PC-9 (cell line): ENCODE data around the gene IQSEC1.

Experiments used
- EZH2 ChIP-seq: fragments of 200-600 bp; sonication (generic); IDR thresholded peaks from 2 replicates; pipeline ENCODE4 v1.8.0; 2017; ENCODE audit warnings: antibody characterized with exemption, low read depth
- TF ChIP-seq, protein P1 (sequence below): fragments of 200-600 bp; sonication (generic); conservative IDR thresholded peaks from 2 replicates; pipeline ENCODE4 v1.6.1; 2017; ENCODE audit warnings: mixed run types, antibody characterized with exemption, mild to moderate bottlenecking, moderate library complexity

- TF ChIP-seq, protein P1, sequence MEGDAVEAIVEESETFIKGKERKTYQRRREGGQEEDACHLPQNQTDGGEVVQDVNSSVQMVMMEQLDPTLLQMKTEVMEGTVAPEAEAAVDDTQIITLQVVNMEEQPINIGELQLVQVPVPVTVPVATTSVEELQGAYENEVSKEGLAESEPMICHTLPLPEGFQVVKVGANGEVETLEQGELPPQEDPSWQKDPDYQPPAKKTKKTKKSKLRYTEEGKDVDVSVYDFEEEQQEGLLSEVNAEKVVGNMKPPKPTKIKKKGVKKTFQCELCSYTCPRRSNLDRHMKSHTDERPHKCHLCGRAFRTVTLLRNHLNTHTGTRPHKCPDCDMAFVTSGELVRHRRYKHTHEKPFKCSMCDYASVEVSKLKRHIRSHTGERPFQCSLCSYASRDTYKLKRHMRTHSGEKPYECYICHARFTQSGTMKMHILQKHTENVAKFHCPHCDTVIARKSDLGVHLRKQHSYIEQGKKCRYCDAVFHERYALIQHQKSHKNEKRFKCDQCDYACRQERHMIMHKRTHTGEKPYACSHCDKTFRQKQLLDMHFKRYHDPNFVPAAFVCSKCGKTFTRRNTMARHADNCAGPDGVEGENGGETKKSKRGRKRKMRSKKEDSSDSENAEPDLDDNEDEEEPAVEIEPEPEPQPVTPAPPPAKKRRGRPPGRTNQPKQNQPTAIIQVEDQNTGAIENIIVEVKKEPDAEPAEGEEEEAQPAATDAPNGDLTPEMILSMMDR = no peak
- no peak for TF ChIP-seq EZH2
Observed at GRCh38 chr3:12939137-12939536, 134.1 kb downstream of the IQSEC1 start.
